Spleen (tissue), 11 donors: ENCODE measurements around the gene SH2D5. TPM values are rescaled to one million over a fixed set of nuclear protein-coding genes. Genes with fewer than 3 reads are reported as not detected.

Experiments used
- DNase-seq: peaks from one replicate; pipeline ENCODE4 v3.0.0-alpha.2; 2020
- H3K27ac ChIP-seq, 8 donors: fragments of 200-600 bp; sonication (generic) in 7 of 8; 1 replicate in 4 of 8; 2 replicates in 4 of 8; pipeline versions ENCODE4 v1.5.0 to v1.8.0; 2016 to 2021; ENCODE audit warnings: inconsistent platforms in 4 of 8, mild to moderate bottlenecking in 4 of 8, moderate library complexity in 1 of 8
- H3K27me3 ChIP-seq, 7 donors: fragments of 200-600 bp; sonication (generic) in 6 of 7; replicated peaks in 1 of 7; 1 replicate in 4 of 7; 2 replicates in 3 of 7; pipeline versions ENCODE4 v1.5.0 to v1.8.0; 2016 to 2021; ENCODE audit warnings: inconsistent platforms in 3 of 7, mild to moderate bottlenecking in 1 of 7
- H3K36me3 ChIP-seq, 6 donors: fragments of 200-600 bp; sonication (generic) in 5 of 6; 1 replicate in 4 of 6; 2 replicates in 2 of 6; pipeline versions ENCODE4 v1.5.0 to v1.8.0; 2016 to 2021; ENCODE audit warnings: inconsistent platforms in 2 of 6
- H3K4me1 ChIP-seq, 6 donors: fragments of 200-600 bp; sonication (generic) in 5 of 6; 1 replicate in 3 of 6; 2 replicates in 3 of 6; pipeline versions ENCODE4 v1.5.0 to v1.8.0; 2016 to 2021; ENCODE audit warnings: inconsistent platforms in 3 of 6
- H3K4me3 ChIP-seq, 8 donors: fragments of 200-600 bp; sonication (generic) in 7 of 8; 1 replicate in 4 of 8; 2 replicates in 4 of 8; pipeline versions ENCODE4 v1.5.0 to v1.8.0; 2016 to 2021; ENCODE audit warnings: inconsistent platforms in 4 of 8, mild to moderate bottlenecking in 4 of 8, moderate library complexity in 2 of 8
- H3K9me3 ChIP-seq, 8 donors: fragments of 200-600 bp; sonication (generic) in 7 of 8; 1 replicate in 4 of 8; 2 replicates in 4 of 8; pipeline versions ENCODE4 v1.5.0 to v1.8.0; 2016 to 2021; ENCODE audit warnings: inconsistent platforms in 4 of 8
- POLR2A ChIP-seq, 3 donors: fragments of 450-650 bp; IDR thresholded peaks; one replicate each; pipeline ENCODE4 v1.5.1; 2017; ENCODE audit warnings: antibody characterized with exemption in 3 of 3, mild to moderate bottlenecking in 1 of 3
- POLR2AphosphoS5 ChIP-seq, 3 donors: sonication (generic); formaldehyde crosslinking; IDR thresholded peaks; one replicate each; pipeline ENCODE4 v1.5.1; 2017; ENCODE audit warnings: antibody characterized with exemption in 3 of 3
- WGBS, 5 donors: extraction: QIAGEN DNeasy Blood & Tissue Kit in 3 of 5; methylation state at CpG; one replicate each; pipeline versions ENCODE4 v1.1.5 to v1.1.7; 2013 to 2018; 5-methylcytosine and 5-hydroxymethylcytosine counted together
- intact Hi-C: fragments of 100-400 bp; cut with DNase I; formaldehyde crosslinking; loops from one replicate; pipeline ENCODE4 v1.15.0; 2023; ENCODE audit warnings: low total_unique reads
- polyA plus RNA-seq, 3 donors: library from polyadenylated mRNA; stranded (reverse); fragments of 200-250 nt; gene quantifications; one replicate each; pipeline ENCODE4 v1.2.1, GENCODE V29; 2013
- total RNA-seq, 7 donors: library from RNA; depleted of rRNA in 3 of 7; stranded (reverse); fragments of >200 nt in 3 of 7; fragmentation: NEBNext Ultra II Directional in 4 of 7; extraction: Animal tissue kit (Norgen Biotek cat#: 25700) in 4 of 7; gene quantifications; one replicate each; pipeline versions ENCODE4 v1.1.0 to v1.2.1, GENCODE V29; 2016 to 2021
- TF ChIP-seq, protein P1 (sequence below), 11 experiments: fragments of 200-600 bp in 7 of 11; fragments of 450-650 bp in 4 of 11; sonication (generic) in 4 of 11; IDR thresholded peaks in 8 of 11; conservative IDR thresholded peaks in 3 of 11; 1 replicate in 7 of 11; 2 replicates in 4 of 11; pipeline versions ENCODE4 v1.4.0 to v1.8.0; 2016 to 2021; ENCODE audit warnings: antibody characterized with exemption in 11 of 11, inconsistent platforms in 4 of 11, mild to moderate bottlenecking in 1 of 11
- donor health status: healthy with polysubstance abuse.
- donor health status: DM: no; HTN: no; CAD: no; lungs with moderate emphysema.
- donor health status: DM: no; HTN: no; CAD: no.
- donor health status: Bipolar disorder and iron deficiency.
- donor health status: healthy.
- donor health status: DM: no; HTN: no; CAD: no.
- donor health status: DM: yes; HTN: yes; CAD: no.

SH2D5 gene
- total and polyA plus RNA-seq, 10 donors: 0.02 to 0.22 (median 0.05) TPM; not detected in 5

GRCh38 chr1:20726932-20727745 is 5.4 kb downstream of the SH2D5 start:
- TF ChIP-seq, protein P1, sequence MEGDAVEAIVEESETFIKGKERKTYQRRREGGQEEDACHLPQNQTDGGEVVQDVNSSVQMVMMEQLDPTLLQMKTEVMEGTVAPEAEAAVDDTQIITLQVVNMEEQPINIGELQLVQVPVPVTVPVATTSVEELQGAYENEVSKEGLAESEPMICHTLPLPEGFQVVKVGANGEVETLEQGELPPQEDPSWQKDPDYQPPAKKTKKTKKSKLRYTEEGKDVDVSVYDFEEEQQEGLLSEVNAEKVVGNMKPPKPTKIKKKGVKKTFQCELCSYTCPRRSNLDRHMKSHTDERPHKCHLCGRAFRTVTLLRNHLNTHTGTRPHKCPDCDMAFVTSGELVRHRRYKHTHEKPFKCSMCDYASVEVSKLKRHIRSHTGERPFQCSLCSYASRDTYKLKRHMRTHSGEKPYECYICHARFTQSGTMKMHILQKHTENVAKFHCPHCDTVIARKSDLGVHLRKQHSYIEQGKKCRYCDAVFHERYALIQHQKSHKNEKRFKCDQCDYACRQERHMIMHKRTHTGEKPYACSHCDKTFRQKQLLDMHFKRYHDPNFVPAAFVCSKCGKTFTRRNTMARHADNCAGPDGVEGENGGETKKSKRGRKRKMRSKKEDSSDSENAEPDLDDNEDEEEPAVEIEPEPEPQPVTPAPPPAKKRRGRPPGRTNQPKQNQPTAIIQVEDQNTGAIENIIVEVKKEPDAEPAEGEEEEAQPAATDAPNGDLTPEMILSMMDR (IDR thresholded peaks at IDR 0.05 in 8 of 11, conservative IDR thresholded peaks at IDR 0.05 in 3 of 11): no peak
- TF ChIP-seq POLR2A (IDR thresholded peaks at IDR 0.05) (no peak), POLR2AphosphoS5 (IDR thresholded peaks at IDR 0.05) (no peak)
- intact Hi-C loops: no loop called here
- 81 to 100% (median 89%) methylated on average over 5 to 17 of the region's 17 CpGs for WGBS, 5 donors
- Histone ChIP-seq H3K9me3 (no peaks in the 10 kb centered on the region), H3K4me3 (no peak overlapping the region), H3K27me3 (peaks cover 0 to 44% (median 20%) of the 10 kb centered on the region in 7 donors), H3K36me3 (no peaks in the 10 kb centered on the region), H3K4me1 (peaks cover under 1 to 24% (median 12%) of the 10 kb centered on the region in 6 donors), H3K27ac (no peak overlapping the region)
- DNase-seq: no peak

GRCh38 chr1:20726118-20726911 is 6.2 kb downstream of the SH2D5 start:
- intact Hi-C loops: no loop called here
- H3K4me1 ChIP-seq: peaks cover 0 to 17% (median 6%) of the 10 kb centered on the region in 6 donors
- H3K27me3 ChIP-seq: peaks cover 0 to 36% (median 11%) of the 10 kb centered on the region in 7 donors
- H3K4me3 ChIP-seq: no peak overlapping the region
- TF ChIP-seq POLR2A (IDR thresholded peaks at IDR 0.05): no peak
- TF ChIP-seq, protein P1 (IDR thresholded peaks at IDR 0.05 in 8 of 11, conservative IDR thresholded peaks at IDR 0.05 in 3 of 11): no peak
- TF ChIP-seq POLR2AphosphoS5 (IDR thresholded peaks at IDR 0.05): no peak
- H3K36me3 ChIP-seq: no peaks in the 10 kb centered on the region
- H3K27ac ChIP-seq: no peak overlapping the region
- H3K9me3 ChIP-seq: no peaks in the 10 kb centered on the region
- WGBS, 5 donors: 87 to 92% (median 89%) methylated on average over 5 to 25 of the region's 25 CpGs
- DNase-seq: no peak

DNA sequence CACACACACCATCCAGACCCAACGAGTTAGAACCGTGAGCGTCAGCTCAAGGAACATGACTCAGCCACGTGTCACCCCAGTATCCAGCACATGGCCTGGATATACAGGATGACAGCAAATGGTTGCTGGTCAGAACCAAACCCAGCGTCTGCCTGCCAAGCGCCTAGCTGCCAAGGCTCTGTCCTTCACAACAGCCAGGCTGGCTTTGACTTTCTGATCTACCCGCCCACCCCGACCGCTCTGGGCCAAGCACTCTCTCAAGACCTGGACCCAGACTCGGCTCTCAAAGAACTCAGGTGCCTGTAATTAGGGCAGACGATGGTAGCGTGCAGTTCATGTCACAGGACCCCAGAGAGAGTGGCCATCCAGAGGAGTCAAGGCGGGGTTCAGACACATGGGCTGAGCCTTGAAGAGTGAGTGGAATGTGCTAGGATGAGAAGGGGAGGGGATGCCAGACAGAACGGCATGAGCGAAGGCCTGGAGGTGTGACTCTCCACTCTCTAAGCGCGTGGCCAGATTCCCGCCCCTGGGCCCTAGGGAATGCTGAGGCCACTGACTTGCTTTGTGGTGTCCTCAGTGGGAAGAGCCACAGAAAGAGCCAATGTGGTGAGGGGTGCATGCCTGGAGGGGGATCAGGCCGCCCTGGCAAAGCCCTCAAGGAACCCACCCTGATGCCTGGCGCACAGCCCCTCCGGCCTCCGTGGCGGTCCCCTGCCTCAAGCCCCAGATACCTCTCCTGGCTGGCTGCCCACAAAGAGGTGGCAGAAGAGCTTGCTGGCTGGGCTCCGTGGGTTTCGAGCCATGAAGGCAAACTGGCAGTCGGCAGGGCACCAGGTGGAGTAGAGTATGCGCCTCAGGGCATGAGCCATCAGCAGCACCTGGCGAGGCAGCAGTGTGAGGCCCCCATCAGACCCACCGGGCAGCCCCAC is 7.0 kb downstream of the SH2D5 start:
- intact Hi-C loops: no loop called here
- Histone ChIP-seq H3K4me1 (peaks cover 0 to 8% (median 2%) of the 10 kb centered on the region in 6 donors), H3K27me3 (peaks cover 0 to 27% (median 3%) of the 10 kb centered on the region in 7 donors), H3K9me3 (no peaks in the 10 kb centered on the region), H3K36me3 (no peaks in the 10 kb centered on the region), H3K4me3 (no peak overlapping the region), H3K27ac (no peak overlapping the region)
- TF ChIP-seq, protein P1 (IDR thresholded peaks at IDR 0.05 in 8 of 11, conservative IDR thresholded peaks at IDR 0.05 in 3 of 11): no peak
- no peak for TF ChIP-seq POLR2A (IDR thresholded peaks at IDR 0.05)
- TF ChIP-seq POLR2AphosphoS5 (IDR thresholded peaks at IDR 0.05): no peak
- DNase-seq: no peak
- WGBS, 5 donors: 71 to 84% (median 82%) methylated on average over 15 to 29 of the region's 29 CpGs
